ENCODE measurements around the gene NOXO1. TPM values are rescaled to one million over a fixed set of nuclear protein-coding genes. Genes with fewer than 3 reads are reported as not detected.

Gene NOXO1
- total RNA-seq, 1 experiment from 2014 or later = 1.7 TPM

DNA sequence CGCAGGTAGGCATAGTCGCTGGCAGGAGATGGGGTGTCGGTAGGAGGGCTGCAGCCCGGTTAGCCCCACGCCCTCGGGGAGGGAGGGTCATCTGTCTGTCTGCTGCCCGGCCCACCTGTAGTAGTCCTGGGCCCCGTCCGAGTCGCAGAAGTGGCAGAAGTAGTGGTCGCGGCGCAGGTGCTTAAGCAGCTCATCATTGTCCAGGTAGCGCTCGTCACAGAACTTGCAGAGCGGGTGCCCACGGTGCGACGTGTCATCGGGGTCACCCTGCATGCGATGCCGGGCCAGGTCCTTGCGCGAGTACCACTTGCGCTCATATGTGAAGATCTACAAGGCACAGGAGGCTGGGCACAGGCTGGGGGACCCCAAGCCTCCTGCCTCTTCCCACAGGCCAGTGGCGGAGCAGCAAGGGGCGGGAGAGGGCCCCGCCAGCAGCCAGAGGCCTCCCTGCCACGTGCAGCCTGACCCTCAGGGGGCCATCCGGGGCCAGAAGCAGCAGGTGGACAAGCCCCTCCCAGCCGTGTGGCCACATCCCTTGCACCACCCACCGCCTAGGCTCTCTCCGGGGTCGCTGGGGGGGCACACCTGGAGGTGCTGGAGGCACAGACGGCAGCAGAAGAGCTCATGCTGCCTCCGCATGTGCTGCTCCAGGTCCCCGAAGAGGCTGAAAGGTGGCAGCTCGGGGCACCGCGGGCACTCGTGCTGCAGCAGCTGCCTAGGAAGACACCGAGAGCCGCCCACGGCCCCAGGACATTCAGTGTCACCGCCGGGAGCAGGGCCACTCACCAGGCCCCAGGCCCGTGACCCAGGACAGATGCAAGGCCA is 21.3 kb upstream of the NOXO1 start:
- Histone ChIP-seq H3K79me2 (ENCODE audit: insufficient read depth, low read length) (peaks cover 13% of the 10 kb centered on the region; the same call in 1 of the 2 replicates), H2AFZ (ENCODE audit: low read length) (no peak overlapping the region), H2BK20ac (ENCODE audit: low read depth, low read length, poor library complexity, severe bottlenecking) (no peak overlapping the region), H2BK5ac (ENCODE audit: insufficient read length, low read length) (no peak overlapping the region), H2AK5ac (ENCODE audit: insufficient read length, low read length) (no peak overlapping the region), H3K4me1 (ENCODE audit: insufficient read depth, low read length) (peaks cover 1% of the 10 kb centered on the region; the same call in 1 of the 2 replicates), H3K23ac (ENCODE audit: insufficient read length, low read depth, low read length) (no peak overlapping the region), H4K20me1 (ENCODE audit: control insufficient read depth, insufficient read depth, insufficient read length) (no peaks in the 10 kb centered on the region), H2BK120ac (ENCODE audit: low read depth, low read length, poor library complexity, severe bottlenecking) (no peak overlapping the region), H3K79me1 (ENCODE audit: insufficient read depth, low read depth, low read length, poor library complexity, severe bottlenecking) (peaks cover 17% of the 10 kb centered on the region), H3K27me3 (ENCODE audit: insufficient read depth, low read length) (no peaks in the 10 kb centered on the region), H3K18ac (ENCODE audit: insufficient read length, low read depth, low read length) (no peak overlapping the region), H3K9me3 (ENCODE audit: control insufficient read depth, low read depth, low read length) (no peaks in the 10 kb centered on the region), H4K5ac (ENCODE audit: insufficient read length, low read depth, low read length) (no peak overlapping the region), H3K27ac (ENCODE audit: insufficient read length, low read depth, low read length) (no peak overlapping the region), H2BK15ac (ENCODE audit: low read depth, low read length) (no peak overlapping the region), H4K8ac (replicated peaks; ENCODE audit: insufficient read length, low read depth, low read length) (no peak overlapping the region), H3K4me2 (ENCODE audit: insufficient read depth, insufficient read length, low read length) (no peak overlapping the region), H4K91ac (ENCODE audit: insufficient read length, low read depth, low read length) (no peak overlapping the region), H3T11ph (ENCODE audit: low read length) (no peak overlapping the region), H3K9ac (ENCODE audit: extremely low read depth, insufficient read length, low read length) (no peak overlapping the region), H2BK12ac (ENCODE audit: insufficient read length, low read depth, low read length) (no peak overlapping the region), H3K23me2 (ENCODE audit: insufficient read length, low read depth, low read length, poor library complexity, severe bottlenecking) (no peaks in the 10 kb centered on the region), H3K4ac (ENCODE audit: low read depth, low read length) (no peak overlapping the region), H3K14ac (ENCODE audit: insufficient read depth, low read length) (no peak overlapping the region), H3K56ac (ENCODE audit: insufficient read length, low read depth, low read length) (no peak overlapping the region)
- TF ChIP-seq, protein P1, sequence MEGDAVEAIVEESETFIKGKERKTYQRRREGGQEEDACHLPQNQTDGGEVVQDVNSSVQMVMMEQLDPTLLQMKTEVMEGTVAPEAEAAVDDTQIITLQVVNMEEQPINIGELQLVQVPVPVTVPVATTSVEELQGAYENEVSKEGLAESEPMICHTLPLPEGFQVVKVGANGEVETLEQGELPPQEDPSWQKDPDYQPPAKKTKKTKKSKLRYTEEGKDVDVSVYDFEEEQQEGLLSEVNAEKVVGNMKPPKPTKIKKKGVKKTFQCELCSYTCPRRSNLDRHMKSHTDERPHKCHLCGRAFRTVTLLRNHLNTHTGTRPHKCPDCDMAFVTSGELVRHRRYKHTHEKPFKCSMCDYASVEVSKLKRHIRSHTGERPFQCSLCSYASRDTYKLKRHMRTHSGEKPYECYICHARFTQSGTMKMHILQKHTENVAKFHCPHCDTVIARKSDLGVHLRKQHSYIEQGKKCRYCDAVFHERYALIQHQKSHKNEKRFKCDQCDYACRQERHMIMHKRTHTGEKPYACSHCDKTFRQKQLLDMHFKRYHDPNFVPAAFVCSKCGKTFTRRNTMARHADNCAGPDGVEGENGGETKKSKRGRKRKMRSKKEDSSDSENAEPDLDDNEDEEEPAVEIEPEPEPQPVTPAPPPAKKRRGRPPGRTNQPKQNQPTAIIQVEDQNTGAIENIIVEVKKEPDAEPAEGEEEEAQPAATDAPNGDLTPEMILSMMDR (conservative IDR thresholded peaks at IDR 0.05) = no peak
- H3K9me3 Mint-ChIP-seq = no peaks in the 10 kb centered on the region
- H3K27ac Mint-ChIP-seq = 0 out of 7 replicates have a peak overlapping the region, but pooled peaks of 1 of the 3 experiments have one; percentile 44
- H3K4me1 Mint-ChIP-seq = peaks cover 8 to 19% of the 10 kb centered on the region in 2 experiments
- DNase-seq = no peak
- H3K36me3 Mint-ChIP-seq (ENCODE audit: insufficient read depth in 1 of 3, low read depth in 3 of 3) = peaks cover 18 to 44% (median 44%) of the 10 kb centered on the region in 3 experiments
- no peaks in the 10 kb centered on the region for H3K27me3 Mint-ChIP-seq (ENCODE audit: low read depth)
- WGBS (ENCODE audit: extremely low coverage, insufficient read length, low lambda C conversion rate) = no CpG with 5 or more reads among the region's 47 CpGs
- no peak overlapping the region for H3K4me3 Mint-ChIP-seq

Measured in H9 (cell line).